ENCODE results near the gene TMEM63B.
"Not testable (repeated sequence)": the region's sequence is repeated elsewhere in the genome, so short reads cannot be mapped to it uniquely, and the experiment has no call there.

The TMEM63B gene

DNA sequence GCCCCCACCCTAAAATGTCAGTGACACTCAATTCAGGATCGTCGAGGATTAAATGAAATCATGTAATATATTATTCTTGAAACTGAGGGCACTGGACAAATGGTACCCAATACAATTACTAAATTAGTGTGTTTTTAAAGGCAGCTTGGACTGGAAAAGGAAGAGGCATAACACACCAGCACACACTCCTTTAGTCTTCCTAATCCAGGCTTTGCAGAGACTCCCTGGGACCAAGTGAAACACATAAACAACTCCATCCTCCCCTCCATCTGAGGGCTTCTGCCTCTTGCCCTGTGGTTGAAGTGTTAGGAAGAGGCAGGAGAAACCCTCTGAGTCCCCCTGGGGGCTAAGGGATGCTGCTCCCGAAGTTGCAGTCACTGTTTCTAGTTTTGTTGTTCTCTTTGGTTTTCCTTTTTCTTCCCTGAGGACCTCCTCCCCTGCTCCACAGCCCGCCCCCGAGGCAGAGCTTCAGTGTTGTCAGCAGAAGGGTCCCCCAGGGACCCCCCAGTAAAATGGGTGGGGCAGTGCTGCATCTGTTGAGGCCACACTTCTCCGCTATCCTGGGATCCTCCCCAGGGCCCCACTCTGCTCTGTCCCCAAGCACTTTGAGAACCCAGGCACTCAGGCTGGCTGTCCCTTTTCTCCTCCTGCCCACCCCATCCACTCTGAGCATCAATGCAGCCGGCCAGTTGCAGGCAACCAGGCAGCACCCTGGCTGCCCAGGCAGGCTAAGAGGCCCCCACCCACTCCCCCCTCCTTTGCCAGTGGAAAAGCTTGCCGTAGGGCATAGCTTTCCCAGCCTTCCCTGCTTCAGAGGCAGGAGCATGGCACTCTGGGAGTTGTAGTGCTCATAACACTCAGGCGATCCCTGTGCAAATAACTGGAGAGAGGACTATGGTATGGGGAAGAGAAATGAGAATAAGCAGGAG lies 5.9 kb downstream of the TMEM63B start:
- Histone ChIP-seq H3K4me3 (ENCODE audit: low read length) (no peak overlapping the region), H3K4me1 (ENCODE audit: insufficient read depth, low read length) (peaks cover 11% of the 10 kb centered on the region)

DNA sequence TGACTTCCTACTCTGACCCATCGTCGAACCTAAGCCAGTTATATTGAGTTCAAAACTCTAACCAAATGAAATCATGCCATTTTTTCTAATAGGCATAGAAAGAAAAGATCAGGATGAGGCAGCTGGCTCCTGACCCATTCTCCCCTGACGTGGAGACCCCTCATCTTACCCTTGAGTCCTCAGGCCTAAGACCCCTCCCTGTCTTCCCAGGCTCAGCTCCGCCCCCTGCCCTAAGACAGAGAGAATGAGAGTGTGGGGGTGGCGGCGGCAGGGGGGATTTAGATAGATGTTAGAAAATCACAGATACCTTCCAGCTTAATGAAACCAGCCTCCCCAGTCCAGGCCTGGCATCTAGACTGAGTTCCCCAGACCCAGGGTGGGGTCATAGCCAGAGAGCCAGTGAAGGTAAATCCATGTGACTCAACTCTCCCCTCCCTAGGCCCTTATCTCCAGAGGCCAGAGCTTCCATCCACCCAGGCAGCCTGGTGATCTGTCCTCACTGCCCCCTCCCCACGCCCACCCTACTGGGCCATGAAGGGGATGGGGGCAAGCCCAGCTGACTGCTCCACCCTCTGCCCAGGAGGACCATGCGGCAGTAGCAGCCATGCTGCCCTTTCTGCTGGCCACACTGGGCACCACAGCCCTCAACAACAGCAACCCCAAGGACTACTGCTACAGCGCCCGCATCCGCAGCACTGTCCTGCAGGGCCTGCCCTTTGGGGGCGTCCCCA lies 6.8 kb downstream of the TMEM63B start:
- Histone ChIP-seq H2AFZ (ENCODE audit: low read depth, low read length) (no peak overlapping the region), H3K4me1 (ENCODE audit: insufficient read depth, low read length) (peaks cover 7% of the 10 kb centered on the region), H3K27me3 (ENCODE audit: insufficient read depth, low read length) (no peaks in the 10 kb centered on the region), H3K36me3 (ENCODE audit: insufficient read depth, low read length) (peaks cover 19% of the 10 kb centered on the region), H3K4me3 (ENCODE audit: low read length) (no peak overlapping the region), H3K9me3 (ENCODE audit: low read length) (no peaks in the 10 kb centered on the region)

More for the DNA sequence above, 5.9 kb downstream of the TMEM63B start:
- H2AFZ ChIP-seq (ENCODE audit: low read depth, low read length) = no peak overlapping the region
- no peaks in the 10 kb centered on the region for H3K9me3 ChIP-seq (ENCODE audit: low read length)
- H3K36me3 ChIP-seq (ENCODE audit: insufficient read depth, low read length) = peaks cover 14% of the 10 kb centered on the region
- no peaks in the 10 kb centered on the region for H3K27me3 ChIP-seq (ENCODE audit: insufficient read depth, low read length)

DNA sequence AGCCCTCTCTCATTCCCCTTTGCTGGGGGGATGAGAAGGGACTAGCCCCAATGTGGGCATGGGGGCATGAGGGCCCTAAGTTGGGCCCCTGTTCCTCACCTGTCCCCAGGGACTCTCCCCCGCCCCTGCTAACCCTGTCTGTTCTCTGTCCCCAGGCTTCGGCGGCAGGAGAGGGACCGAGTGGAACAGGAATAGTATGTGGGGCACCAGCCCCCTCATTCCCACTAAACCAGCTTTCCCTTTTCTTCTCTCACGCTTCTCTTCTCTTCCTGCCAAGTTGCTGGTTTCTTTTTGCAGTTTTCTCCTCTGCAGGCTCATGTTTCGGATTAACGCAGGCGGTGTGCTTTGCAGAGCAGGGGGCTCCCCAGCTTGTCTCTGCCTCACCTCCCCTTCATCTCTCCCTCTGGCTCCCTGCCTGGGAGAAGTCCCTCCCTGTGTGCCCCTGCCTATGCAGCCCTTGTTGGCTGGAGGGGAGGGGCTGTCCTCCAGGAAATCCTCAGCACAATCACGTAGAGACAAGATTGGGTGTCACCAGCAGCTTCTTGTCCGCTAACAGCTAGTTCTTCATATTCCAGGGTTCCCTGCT lies 7.9 kb downstream of the TMEM63B start:
- Histone ChIP-seq H3K4me3 (ENCODE audit: low read length) (no peak overlapping the region), H3K9me3 (ENCODE audit: low read length) (no peaks in the 10 kb centered on the region), H3K27me3 (ENCODE audit: insufficient read depth, low read length) (no peaks in the 10 kb centered on the region), H3K4me1 (ENCODE audit: insufficient read depth, low read length) (peaks cover 7% of the 10 kb centered on the region), H3K36me3 (ENCODE audit: insufficient read depth, low read length) (peaks cover 26% of the 10 kb centered on the region), H2AFZ (ENCODE audit: low read depth, low read length) (no peak overlapping the region)

DNA sequence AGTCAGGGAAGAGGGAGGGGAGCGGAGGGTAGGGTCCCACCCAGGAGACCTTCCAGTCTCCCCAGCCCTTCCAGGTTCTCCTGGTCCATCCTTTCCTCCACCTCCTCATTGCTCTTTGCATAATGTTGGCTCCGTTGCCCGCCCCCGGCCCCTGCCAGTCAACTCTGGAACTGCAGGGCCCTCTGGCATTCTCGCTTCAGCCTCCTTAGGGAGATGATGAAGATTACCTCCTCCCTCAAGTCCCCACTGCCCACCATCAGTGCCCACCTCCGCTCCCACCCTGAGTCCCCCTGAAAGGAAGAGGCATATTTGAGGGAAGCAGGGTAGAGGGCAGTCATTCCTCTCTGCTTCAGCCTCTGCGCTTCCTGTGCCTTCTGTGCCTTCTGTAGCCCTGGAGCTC lies 8.5 kb downstream of the TMEM63B start:
- H3K27me3 ChIP-seq (ENCODE audit: insufficient read depth, low read length) = no peaks in the 10 kb centered on the region

DNA sequence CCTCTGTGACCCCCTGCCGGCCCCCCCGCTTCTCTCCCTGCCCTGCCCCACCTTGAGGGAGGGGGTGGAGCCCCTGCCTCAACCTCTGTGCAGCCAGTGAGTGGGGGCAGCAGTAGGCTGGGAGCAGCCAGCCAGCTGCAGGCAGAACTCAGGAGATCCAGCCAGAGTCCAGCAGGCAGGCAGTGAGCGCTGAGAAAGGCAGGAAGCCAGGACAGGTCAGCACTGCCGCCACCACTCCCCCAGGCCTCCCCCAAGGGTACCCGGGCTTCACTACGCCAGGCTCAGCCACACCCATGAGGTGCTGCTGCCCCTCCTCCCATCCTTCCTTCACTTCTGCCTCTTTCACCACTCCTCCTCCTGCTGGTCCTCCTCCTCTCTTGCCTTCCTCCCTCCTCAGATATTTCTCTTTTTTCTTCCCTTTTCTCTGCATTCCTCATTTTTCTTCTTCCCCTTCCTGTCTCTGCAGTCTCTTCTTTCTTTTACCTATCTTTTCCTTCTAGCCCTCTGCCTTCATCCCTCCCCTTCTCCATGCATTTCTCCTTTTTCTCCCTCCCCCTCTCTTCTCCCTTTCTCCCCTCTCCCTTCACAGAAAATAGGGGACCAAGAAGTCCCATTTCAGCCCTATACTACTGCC lies 11.5 kb downstream of the TMEM63B start:
- H3K27me3 ChIP-seq (ENCODE audit: insufficient read depth, low read length) = no peaks in the 10 kb centered on the region
- no peaks in the 10 kb centered on the region for H3K4me1 ChIP-seq (ENCODE audit: insufficient read depth, low read length)
- H2AFZ ChIP-seq (ENCODE audit: low read depth, low read length) = no peak overlapping the region
- no peak overlapping the region for H3K4me3 ChIP-seq (ENCODE audit: low read length)
- peaks cover 39% of the 10 kb centered on the region for H3K36me3 ChIP-seq (ENCODE audit: insufficient read depth, low read length)
- H3K9me3 ChIP-seq (ENCODE audit: low read length) = no peaks in the 10 kb centered on the region

More for the DNA sequence above, 8.5 kb downstream of the TMEM63B start:
- Histone ChIP-seq H3K4me1 (ENCODE audit: insufficient read depth, low read length) (peaks cover 7% of the 10 kb centered on the region), H2AFZ (ENCODE audit: low read depth, low read length) (no peak overlapping the region), H3K36me3 (ENCODE audit: insufficient read depth, low read length) (peaks cover 32% of the 10 kb centered on the region), H3K9me3 (ENCODE audit: low read length) (no peaks in the 10 kb centered on the region), H3K4me3 (ENCODE audit: low read length) (no peak overlapping the region)

DNA sequence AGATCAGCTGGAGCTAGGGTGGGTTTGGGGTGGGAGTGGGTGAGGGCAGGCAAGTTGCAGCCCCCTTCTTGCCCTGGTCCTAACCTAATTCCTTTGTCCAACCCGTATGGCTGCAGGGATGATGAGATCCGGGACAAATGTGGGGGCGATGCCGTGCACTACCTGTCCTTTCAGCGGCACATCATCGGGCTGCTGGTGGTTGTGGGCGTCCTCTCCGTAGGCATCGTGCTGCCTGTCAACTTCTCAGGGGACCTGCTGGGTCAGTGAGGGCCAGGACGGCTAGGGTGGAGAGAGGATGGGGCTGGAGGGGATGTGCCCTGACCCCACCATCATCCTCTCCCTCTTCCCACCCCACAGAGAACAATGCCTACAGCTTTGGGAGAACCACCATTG lies 12.0 kb downstream of the TMEM63B start:
- Histone ChIP-seq H3K4me3 (ENCODE audit: low read length) (no peak overlapping the region), H3K36me3 (ENCODE audit: insufficient read depth, low read length) (peaks cover 42% of the 10 kb centered on the region), H3K27me3 (ENCODE audit: insufficient read depth, low read length) (no peaks in the 10 kb centered on the region)

DNA sequence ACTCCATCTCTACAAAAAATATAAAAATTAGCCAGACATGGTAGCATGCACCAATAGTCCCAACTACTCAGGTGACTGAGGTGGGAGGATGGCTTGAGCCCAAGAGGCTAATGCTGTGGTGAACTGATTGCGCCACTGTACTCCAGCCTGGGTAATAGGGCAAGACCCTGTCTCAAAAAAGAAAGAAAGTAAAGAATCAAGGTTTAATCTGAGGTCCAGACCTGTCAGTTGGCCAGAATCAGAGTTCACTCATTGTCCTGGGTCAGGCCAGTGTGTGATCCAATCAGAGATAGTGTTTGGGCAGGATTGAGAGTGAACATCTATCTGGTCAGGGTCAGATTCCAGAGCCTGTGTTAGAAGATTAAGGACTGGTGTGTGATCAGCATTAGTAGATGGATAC lies 15.5 kb downstream of the TMEM63B start:
- Histone ChIP-seq H3K36me3 (ENCODE audit: insufficient read depth, low read length) (peaks cover 40% of the 10 kb centered on the region), H3K4me3 (ENCODE audit: low read length) (no peak overlapping the region), H2AFZ (ENCODE audit: low read depth, low read length) (no peak overlapping the region), H3K4me1 (ENCODE audit: insufficient read depth, low read length) (no peaks in the 10 kb centered on the region), H3K27me3 (ENCODE audit: insufficient read depth, low read length) (no peaks in the 10 kb centered on the region), H3K9me3 (ENCODE audit: low read length) (no peaks in the 10 kb centered on the region)

More for the DNA sequence above, 12.0 kb downstream of the TMEM63B start:
- H2AFZ ChIP-seq (ENCODE audit: low read depth, low read length) = no peak overlapping the region
- no peaks in the 10 kb centered on the region for H3K9me3 ChIP-seq (ENCODE audit: low read length)
- H3K4me1 ChIP-seq (ENCODE audit: insufficient read depth, low read length) = no peaks in the 10 kb centered on the region

DNA sequence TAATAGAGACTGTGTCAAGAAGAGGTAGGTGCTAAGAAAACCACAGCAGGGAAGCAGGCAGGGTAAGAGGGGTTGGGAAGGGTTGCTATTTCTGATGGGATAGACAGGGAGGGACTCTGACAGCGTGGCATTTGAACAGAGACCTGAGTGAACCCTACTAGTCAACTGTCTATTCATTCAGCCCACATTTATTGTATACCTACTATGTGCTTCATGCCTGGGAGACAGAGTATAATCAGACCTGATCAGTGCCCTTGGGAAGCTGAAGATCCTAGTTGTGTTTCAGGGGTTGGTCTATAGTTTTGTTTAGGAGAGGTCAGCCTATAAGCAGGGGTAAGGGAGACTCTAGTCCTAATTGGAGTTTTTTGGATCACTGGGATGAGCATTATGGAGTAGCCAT lies 16.4 kb downstream of the TMEM63B start:
- Histone ChIP-seq H3K9me3 (ENCODE audit: low read length) (no peaks in the 10 kb centered on the region), H3K4me3 (ENCODE audit: low read length) (no peak overlapping the region), H3K4me1 (ENCODE audit: insufficient read depth, low read length) (no peaks in the 10 kb centered on the region), H3K36me3 (ENCODE audit: insufficient read depth, low read length) (peaks cover 46% of the 10 kb centered on the region), H2AFZ (ENCODE audit: low read depth, low read length) (no peak overlapping the region), H3K27me3 (ENCODE audit: insufficient read depth, low read length) (no peaks in the 10 kb centered on the region)

DNA sequence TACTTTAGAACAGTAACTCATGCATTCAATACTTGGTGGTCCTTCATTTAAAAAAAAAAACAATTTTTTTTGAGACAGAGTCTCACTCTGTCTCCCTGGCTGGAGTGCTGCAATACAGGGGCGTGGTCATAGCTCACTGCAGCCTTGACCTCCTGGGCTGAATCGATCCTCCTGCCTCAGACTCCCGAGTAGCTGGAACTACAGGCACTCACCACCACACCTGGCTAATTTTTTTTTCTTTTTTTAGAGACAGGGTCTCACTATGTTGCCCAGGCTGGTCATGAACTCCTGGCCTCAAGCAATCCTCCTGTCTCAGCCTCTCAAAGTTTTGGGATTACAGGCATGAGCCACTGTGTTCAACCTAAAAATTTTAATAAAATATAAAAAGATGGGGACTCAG lies 17.2 kb downstream of the TMEM63B start:
- not testable (repeated sequence) for H3K4me1 ChIP-seq (ENCODE audit: insufficient read depth, low read length); H3K27me3 ChIP-seq (ENCODE audit: insufficient read depth, low read length); H3K9me3 ChIP-seq (ENCODE audit: low read length); H2AFZ ChIP-seq (ENCODE audit: low read depth, low read length); H3K4me3 ChIP-seq (ENCODE audit: low read length)
- H3K36me3 ChIP-seq (ENCODE audit: insufficient read depth, low read length) = peaks cover 50% of the 10 kb centered on the region

DNA sequence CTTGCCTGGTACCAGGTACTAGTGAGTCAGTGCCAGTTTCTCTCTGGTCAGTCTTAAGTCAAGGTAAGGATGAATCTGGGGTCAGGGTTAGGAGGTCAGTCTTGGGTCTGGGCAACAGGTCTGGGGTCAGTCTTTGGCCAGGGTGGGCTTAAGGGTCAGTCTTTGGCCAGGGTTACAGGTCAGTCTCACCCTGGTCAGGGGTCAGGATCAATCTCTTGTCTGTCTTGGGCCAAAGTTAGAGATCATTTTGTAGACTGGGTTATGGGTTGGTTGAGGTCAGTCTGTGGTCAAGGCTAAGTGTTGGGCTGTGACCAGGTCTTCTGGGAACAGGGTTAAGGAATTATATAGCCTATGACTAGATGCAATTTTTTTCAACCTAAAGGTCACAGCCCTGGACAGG lies 18.5 kb downstream of the TMEM63B start:
- no peak overlapping the region for H2AFZ ChIP-seq (ENCODE audit: low read depth, low read length)
- no peaks in the 10 kb centered on the region for H3K27me3 ChIP-seq (ENCODE audit: insufficient read depth, low read length)
- H3K36me3 ChIP-seq (ENCODE audit: insufficient read depth, low read length) = peaks cover 49% of the 10 kb centered on the region
- H3K4me3 ChIP-seq (ENCODE audit: low read length) = no peak overlapping the region
- no peaks in the 10 kb centered on the region for H3K9me3 ChIP-seq (ENCODE audit: low read length)
- no peaks in the 10 kb centered on the region for H3K4me1 ChIP-seq (ENCODE audit: insufficient read depth, low read length)

DNA sequence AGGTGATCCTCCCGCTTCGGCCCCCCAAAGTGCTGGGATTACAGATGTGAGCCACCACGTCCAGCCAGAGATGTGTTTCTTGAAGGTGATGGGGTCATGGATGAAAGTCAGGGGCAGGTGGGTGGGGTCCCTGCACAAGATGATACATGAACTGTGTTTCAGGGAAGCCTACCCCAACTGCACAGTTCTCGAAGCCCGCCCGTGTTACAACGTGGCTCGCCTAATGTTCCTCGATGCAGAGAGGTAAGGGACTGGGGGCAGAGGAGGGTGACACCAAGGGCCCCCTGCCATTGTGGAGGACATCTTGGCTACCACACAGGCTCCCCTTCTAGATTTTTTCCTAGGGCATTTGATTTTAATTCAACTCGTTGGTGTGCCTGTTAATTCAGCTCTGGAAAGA lies 19.3 kb downstream of the TMEM63B start:
- Histone ChIP-seq H3K9me3 (ENCODE audit: low read length) (no peaks in the 10 kb centered on the region), H3K4me3 (ENCODE audit: low read length) (no peak overlapping the region), H3K36me3 (ENCODE audit: insufficient read depth, low read length) (peaks cover 41% of the 10 kb centered on the region), H3K27me3 (ENCODE audit: insufficient read depth, low read length) (no peaks in the 10 kb centered on the region), H3K4me1 (ENCODE audit: insufficient read depth, low read length) (no peaks in the 10 kb centered on the region), H2AFZ (ENCODE audit: low read depth, low read length) (no peak overlapping the region)

DNA sequence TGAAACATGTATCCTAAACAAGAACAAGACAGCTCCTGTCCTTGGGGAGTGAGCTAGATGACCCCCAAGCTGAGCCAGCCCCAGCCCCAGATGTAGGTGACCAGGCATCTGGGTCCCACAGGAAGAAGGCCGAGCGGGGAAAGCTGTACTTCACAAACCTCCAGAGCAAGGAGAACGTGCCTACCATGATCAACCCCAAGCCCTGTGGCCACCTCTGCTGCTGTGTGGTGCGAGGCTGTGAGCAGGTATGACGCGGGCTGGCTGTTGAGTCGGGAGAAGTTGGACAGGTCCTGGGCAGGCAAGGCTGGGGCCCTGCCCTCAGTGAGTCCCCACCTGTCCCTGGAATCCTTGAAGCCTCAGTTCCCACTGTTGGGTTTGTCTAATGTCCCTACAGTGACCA lies 19.9 kb downstream of the TMEM63B start:
- Histone ChIP-seq H3K4me3 (ENCODE audit: low read length) (no peak overlapping the region), H3K36me3 (ENCODE audit: insufficient read depth, low read length) (peaks cover 41% of the 10 kb centered on the region), H3K9me3 (ENCODE audit: low read length) (no peaks in the 10 kb centered on the region), H3K27me3 (ENCODE audit: insufficient read depth, low read length) (no peaks in the 10 kb centered on the region), H3K4me1 (ENCODE audit: insufficient read depth, low read length) (no peaks in the 10 kb centered on the region), H2AFZ (ENCODE audit: low read depth, low read length) (no peak overlapping the region)

DNA sequence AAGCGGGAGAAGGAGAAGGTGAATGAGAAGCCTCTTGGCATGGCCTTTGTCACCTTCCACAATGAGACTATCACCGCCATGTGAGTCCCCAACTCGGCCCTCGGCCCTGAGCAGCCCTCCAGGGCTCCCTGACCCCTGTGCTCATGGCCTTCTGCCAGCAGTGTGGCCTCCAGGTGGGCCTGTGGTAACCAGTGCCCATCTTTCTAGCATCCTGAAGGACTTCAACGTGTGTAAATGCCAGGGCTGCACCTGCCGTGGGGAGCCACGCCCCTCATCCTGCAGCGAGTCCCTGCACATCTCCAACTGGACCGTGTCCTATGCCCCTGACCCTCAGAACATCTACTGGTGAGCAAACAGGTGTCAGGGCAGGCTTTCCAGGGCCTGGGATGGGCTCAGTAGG lies 21.0 kb downstream of the TMEM63B start:
- Histone ChIP-seq H3K4me1 (ENCODE audit: insufficient read depth, low read length) (no peaks in the 10 kb centered on the region), H3K4me3 (ENCODE audit: low read length) (no peak overlapping the region), H3K9me3 (ENCODE audit: low read length) (no peaks in the 10 kb centered on the region), H2AFZ (ENCODE audit: low read depth, low read length) (no peak overlapping the region), H3K36me3 (ENCODE audit: insufficient read depth, low read length) (peaks cover 44% of the 10 kb centered on the region), H3K27me3 (ENCODE audit: insufficient read depth, low read length) (no peaks in the 10 kb centered on the region)
